G401 (cell line): Measurements from ENCODE around the gene TXNDC11. TPM values are rescaled to one million over a fixed set of nuclear protein-coding genes. Genes with fewer than 3 reads are reported as not detected.
"Not testable (repeated sequence)": the region's sequence is repeated elsewhere in the genome, so short reads cannot be mapped to it uniquely, and the experiment has no call there.

Experiments used
- DNase-seq: peaks from one replicate; pipeline ENCODE4 v3.0.0-alpha.2; 2015; ENCODE audit warnings: low spot score
- in situ Hi-C: cut with HindIII; loops from 2 replicates; pipeline ENCODE4 v1.10.0; 2016; ENCODE audit warnings: low sequenced_read_pairs, mixed read lengths
- total RNA-seq: library from RNA; depleted of rRNA; stranded (reverse); fragments of >200 nt; shearing (Covaris generic); gene quantifications from 2 replicates; pipeline ENCODE4 v1.2.3, GENCODE V29; 2014; rRNA removed

Gene TXNDC11, protein sequence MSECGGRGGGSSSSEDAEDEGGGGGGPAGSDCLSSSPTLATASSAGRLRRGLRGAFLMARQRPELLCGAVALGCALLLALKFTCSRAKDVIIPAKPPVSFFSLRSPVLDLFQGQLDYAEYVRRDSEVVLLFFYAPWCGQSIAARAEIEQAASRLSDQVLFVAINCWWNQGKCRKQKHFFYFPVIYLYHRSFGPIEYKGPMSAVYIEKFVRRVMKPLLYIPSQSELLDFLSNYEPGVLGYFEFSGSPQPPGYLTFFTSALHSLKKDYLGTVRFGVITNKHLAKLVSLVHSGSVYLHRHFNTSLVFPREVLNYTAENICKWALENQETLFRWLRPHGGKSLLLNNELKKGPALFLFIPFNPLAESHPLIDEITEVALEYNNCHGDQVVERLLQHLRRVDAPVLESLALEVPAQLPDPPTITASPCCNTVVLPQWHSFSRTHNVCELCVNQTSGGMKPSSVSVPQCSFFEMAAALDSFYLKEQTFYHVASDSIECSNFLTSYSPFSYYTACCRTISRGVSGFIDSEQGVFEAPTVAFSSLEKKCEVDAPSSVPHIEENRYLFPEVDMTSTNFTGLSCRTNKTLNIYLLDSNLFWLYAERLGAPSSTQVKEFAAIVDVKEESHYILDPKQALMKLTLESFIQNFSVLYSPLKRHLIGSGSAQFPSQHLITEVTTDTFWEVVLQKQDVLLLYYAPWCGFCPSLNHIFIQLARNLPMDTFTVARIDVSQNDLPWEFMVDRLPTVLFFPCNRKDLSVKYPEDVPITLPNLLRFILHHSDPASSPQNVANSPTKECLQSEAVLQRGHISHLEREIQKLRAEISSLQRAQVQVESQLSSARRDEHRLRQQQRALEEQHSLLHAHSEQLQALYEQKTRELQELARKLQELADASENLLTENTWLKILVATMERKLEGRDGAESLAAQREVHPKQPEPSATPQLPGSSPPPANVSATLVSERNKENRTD
- total RNA-seq, result 25.4 and 31.9 TPM in 2 replicates

GRCh38 chr16:11742536-11743307 lies at the start of gene TXNDC11:
Gene TXNDC11 (minus strand): TSS chr16:11742857. CDS start chr16:11742730, 127 bp downstream.
- DNase-seq, result peak; percentile 99
- in situ Hi-C loops, result no loop called here

DNA sequence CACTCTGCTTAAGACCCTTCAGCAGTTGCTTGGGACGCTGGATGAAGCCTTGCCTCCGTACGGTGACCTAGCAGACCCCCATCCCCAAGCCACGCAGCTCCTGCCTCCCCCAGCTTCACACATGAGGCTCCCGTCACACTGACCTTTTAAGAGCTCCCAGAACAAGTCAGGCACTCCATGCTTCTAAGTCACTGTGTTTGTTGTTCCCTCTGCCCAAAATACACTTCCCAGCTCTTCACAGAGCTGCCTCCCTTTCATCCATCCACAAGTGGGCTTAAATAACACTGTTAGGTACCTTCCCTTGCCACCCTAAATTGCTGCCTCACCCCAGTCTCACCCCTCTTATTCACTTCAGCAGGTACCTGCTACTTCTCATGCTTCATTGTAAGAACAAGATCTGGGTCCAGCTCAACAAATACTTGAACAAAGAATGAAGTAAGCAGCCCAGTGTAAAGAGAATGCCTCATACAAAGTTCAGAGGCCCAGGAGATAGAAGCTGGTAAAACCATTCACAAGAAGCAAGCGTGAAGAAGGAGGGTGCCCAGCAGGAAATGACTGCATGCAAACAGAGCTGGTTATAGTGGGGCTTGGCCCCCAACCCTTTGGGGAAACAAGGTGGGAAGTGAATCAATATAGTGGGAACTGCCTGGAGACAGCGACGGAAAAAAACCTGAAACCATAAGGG lies 48.6 kb upstream of the TXNDC11 start:
- in situ Hi-C loops, result no loop called here
- no peak for DNase-seq

DNA sequence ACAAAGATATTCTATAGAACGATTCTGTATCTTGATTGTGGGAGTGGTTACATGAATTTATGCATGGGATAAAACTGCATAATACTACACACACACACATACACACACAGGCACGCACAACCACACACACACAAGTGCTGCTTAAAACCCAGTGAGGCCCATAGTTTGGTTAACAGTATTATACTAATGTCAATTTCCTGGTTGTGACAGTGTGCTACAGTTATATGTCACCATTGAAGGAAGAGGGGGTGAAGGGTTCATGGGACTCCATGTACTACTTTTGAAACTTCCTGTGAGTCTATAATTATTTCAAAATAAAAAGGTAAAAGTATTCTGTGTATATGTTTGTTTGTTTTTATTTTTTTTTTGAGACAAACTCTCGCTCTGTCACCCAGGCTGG lies 46.3 kb upstream of the TXNDC11 start:
- no peak for DNase-seq
- in situ Hi-C loops, result no loop called here

GRCh38 chr16:11784980-11785599 lies 42.4 kb upstream of the TXNDC11 start:
- in situ Hi-C loops, DNase-seq: not testable (repeated sequence)

DNA sequence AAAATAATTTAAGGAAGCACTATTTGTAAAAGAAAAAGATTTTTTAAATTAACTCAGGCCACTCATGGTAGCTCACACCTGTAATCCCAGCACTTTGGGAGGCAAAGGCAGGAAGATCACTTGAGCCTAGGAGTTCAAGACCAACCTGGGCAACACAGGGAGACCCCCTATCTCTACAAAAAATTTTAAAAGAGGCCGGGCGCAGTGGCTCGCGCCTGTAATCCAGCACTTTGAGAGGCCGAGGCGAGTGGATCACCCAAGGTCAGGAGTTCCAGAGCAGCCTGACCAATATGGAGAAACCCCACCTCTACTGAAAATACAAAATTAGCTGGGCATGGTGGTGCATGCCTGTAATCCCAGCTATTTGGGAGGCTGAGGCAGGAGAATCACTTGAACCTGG lies 41.7 kb upstream of the TXNDC11 start:
- DNase-seq, in situ Hi-C loops: not testable (repeated sequence)

- in situ Hi-C loops, result no loop called here
- DNase-seq, result no peak
Observed at GRCh38 chr16:11784038-11784369, 41.3 kb upstream of the TXNDC11 start.

DNA sequence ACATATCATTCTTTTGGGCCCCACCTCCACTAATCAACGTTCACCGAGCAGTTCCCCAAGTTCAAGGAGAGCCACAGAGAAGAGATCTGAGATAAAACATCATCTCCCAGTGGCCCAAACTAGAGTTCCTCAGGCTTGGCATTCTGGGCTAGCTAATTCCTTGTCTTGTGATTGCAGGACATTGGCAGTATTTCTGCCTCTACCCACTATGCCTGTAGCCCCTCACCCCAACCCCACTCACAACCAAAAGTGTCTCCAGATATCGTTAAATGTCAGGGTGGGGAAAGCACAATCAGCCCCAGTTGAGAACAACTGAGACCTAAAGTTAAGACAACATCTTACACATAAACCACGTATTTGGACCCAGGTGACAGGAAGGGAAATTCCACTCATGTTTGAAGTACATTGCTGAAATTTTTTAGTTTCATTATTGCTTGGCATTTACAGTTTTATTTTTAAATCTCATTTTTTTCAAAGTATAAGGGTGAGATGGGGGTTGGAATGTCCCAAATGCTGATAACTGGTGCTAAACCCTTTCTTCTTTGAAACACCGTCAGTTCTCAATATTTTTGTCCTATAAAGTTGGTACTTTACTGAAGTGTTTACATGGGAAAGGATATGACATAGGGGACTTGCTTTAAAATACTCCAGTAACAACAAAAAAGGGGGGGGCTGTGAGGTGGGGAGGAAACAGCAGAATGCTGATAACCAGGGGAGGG lies 40.8 kb upstream of the TXNDC11 start:
- in situ Hi-C loops, result no loop called here
- DNase-seq, result no peak

DNA sequence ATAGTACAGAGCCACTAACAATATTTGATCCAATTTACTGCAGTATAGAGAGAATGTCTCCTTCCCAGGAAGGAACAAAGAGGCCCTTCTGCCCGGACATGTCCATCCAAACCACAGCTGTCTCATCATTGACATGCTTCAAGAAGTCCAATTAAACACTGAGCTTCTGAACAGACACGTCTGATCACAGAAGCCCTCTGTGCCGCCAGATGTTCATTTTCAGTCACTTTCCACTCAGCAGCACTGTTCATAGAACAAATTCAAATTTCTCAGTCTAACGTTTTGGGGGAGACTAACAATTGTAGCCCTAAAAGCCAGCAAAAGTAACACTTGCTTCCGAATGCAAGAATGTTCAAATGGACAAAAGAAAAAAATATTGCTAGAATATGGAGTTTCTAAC lies 39.1 kb upstream of the TXNDC11 start:
- DNase-seq, result no peak
- in situ Hi-C loops, result no loop called here

DNA sequence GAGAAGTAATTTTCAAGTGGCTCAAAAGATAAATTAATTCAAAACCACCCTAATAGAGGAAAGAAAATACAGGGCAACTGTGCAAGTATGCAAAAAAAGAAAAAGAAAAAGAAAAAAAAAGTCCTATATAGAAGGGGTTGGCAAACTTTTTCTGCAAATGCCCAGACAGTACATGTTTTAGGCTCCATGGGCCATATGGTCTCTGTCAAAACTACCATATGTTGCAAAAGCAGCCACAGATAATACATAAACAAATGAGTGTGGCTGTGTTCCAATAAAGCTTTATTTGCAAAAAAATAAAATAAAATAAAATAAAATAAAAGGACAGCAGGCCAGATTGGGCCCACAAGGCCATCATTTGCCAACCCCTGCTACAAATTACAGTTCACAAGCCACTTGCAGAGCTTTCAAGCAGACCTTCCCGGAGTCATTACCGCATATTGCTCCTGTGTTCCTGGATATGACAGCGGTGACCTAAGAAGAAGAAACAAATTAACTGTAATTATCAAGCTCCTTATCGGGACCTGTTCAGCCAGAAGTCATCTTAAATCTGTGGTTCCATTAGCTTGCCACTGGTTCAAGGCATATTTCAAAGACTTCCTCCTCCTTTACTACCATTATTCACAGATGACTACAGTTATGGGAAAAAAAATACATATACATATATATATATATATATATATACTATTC lies 38.5 kb upstream of the TXNDC11 start:
- DNase-seq, result no peak
- in situ Hi-C loops, result no loop called here

GRCh38 chr16:11779074-11779473 lies 36.4 kb upstream of the TXNDC11 start:
- in situ Hi-C loops, result no loop called here
- no peak for DNase-seq

- no peak for DNase-seq
- in situ Hi-C loops, result no loop called here
Observed at GRCh38 chr16:11774065-11774626, 31.5 kb upstream of the TXNDC11 start.

DNA sequence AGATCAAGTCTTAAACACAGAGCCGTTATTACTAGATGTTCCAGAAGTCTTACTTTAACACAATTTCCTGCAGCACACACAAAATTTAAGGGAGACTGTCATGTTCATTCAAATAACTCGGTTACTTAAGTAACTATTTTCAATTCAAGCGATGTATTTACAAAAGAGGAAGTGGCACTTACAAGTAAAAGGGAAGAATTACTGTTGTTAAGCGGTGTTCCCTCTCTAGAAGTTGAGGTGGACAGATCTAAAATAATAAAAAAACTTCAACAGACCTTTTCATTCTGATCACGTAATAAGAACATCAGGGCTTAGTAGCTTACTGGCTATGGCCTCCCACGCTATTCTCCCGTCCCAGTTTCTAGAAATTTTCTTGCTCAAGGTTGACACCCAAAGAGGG lies 26.2 kb upstream of the TXNDC11 start:
- in situ Hi-C loops, result no loop called here
- DNase-seq, result no peak

DNA sequence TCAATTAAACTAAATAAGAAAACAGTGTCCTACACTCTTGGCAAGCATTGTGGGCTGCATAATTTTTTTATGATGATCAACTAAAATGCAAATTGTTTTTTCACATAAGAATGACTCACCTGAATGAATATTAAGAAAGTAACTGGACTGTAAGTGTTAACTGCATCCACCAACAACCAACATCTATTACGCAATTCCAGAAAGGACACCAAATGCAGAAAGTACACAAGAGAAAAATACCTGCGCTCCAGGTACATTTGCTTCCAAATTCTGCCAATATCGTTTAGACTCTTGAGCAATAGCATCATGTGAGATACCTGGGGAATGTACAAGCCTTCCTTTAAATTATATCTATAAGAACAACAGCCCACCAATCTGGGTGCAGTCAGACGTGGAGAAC lies 19.8 kb upstream of the TXNDC11 start:
- in situ Hi-C loops, result no loop called here
- DNase-seq, result no peak

DNA sequence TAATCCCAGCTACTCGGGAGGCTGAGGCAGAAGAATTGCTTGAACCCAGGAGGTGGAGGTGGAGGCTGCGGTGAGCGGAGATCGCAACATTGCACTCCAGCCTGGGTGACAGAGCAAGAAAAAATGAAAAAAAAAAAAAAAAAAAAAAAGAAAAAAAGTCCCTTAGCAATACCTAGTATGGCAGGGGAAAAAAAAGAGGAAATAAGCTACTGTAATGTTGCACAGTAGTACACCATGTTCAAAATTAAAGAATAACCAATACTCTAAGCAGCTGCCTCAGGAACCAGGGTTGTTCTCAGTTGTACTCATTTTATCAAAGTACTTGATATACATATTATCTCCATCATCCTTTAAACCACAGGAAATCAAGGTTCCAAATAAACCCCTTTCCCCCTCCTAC lies 17.3 kb upstream of the TXNDC11 start:
- in situ Hi-C loops, result no loop called here
- no peak for DNase-seq

DNA sequence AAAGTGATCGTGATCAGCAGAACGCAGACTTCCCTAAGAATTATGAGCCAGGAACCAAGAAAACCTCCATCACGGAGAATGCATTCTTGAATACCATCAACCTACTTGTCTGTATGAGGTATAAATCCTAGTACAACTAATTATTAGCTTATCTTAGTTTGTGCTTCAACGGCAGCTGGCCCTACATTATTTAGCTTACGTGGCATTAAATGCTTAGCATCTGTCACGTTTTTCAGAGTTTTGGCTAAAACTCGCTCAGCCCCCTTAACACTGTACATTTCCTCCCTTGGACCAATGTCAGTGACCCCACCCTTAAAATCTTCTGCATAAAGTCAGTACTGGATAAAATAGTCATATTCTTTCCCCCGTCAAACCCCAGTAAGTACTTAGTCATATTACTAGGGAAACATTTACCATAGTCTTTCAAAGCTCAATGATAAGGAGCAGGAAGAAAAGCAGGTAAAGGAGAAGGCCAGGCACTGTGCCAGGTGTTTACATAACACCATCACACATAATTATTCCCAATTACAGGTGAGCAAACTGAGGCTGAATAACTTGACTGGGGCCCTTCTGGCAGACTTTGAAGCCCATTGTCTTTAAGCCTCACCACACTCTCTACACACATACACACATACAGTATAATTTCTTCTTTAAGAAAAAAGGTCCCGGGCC lies 16.6 kb upstream of the TXNDC11 start:
- DNase-seq, result no peak
- in situ Hi-C loops, result no loop called here

GRCh38 chr16:11757671-11758545 lies 15.3 kb upstream of the TXNDC11 start:
- in situ Hi-C loops, result no loop called here
- no peak for DNase-seq
